HepG2 (cell line): Measurements from ENCODE around the gene POLR3K. TPM values are rescaled to one million over a fixed set of nuclear protein-coding genes. Genes with fewer than 3 reads are reported as not detected.

Experiments
- ATAC-seq: fragments of 200-7000 bp; cut with Tn5 transposase; 3 replicates; pipeline ENCODE4 v1.9.1; 2020; ENCODE audit warnings: mild to moderate bottlenecking, moderate library complexity
- BruUV-seq: library from RNA; stranded (reverse); fragments of 400-500 nt; replicated peaks from 2 replicates; lab custom pipeline; 2021; lab: Mats Ljungman, UMichigan
- CTCF ChIA-PET: fragments of 300-600 bp; formaldehyde crosslinking; extraction: SDS; loops from one replicate; lab custom pipeline; 2021; ENCODE audit warnings: low total read pairs, inconsistent platforms, low intra/inter-chr PET ratio; lab: Yijun Ruan, JAX
- POLR2A ChIA-PET: fragments of 350-600 bp; sonication (Branson Sonifier 250); formaldehyde crosslinking; loops from one replicate; lab custom pipeline; 2020; ENCODE audit warnings: antibody characterized with exemption, inconsistent platforms; lab: Yijun Ruan, JAX
- DNase-seq: peaks from one replicate; pipeline ENCODE4 v3.0.0-alpha.2; 2015; ENCODE audit warnings: low spot score
- FAIRE-seq: peaks from 3 replicates; lab custom pipeline; 2011; peaks lifted over from hg19 to GRCh38; lab: Jason Lieb, UNC
- H2AFZ ChIP-seq: one replicate; pipeline ENCODE4 v1.6.1; 2011; ENCODE audit warnings: low read length, inconsistent platforms
- H3K27ac ChIP-seq: fragments of 300-600 bp; 3 replicates; pipeline ENCODE4 v1.8.0; 2011; ENCODE audit warnings: mixed run types, mild to moderate bottlenecking, mixed read lengths, low read length, inconsistent platforms; ENCODE audit not compliant: insufficient read depth; ENCODE audit errors: extremely low read length
- H3K27me3 ChIP-seq, 2 experiments: fragments of 200-600 bp in 1 of 2; 2 replicates in 1 of 2; 3 replicates in 1 of 2; pipeline versions ENCODE4 v1.6.0 to v1.8.0; 2011; ENCODE audit warnings: low read length in 2 of 2, mild to moderate bottlenecking in 2 of 2, moderate library complexity in 2 of 2, inconsistent platforms in 1 of 2; ENCODE audit not compliant: insufficient read depth in 2 of 2, control insufficient read depth in 1 of 2
- H3K36me3 ChIP-seq, 2 experiments: fragments of 200-600 bp in 1 of 2; replicated peaks in 1 of 2; 2 replicates in 1 of 2; 3 replicates in 1 of 2; pipeline versions ENCODE4 v1.5.1 to v1.8.0; 2011; ENCODE audit warnings: low read length in 2 of 2, inconsistent platforms in 1 of 2; ENCODE audit not compliant: insufficient read depth in 2 of 2, control insufficient read depth in 1 of 2
- H3K4me1 ChIP-seq: 2 replicates; pipeline ENCODE4 v1.5.1; 2012; ENCODE audit warnings: low read length, inconsistent platforms; ENCODE audit not compliant: insufficient read depth
- H3K4me2 ChIP-seq: 2 replicates; pipeline ENCODE4 v1.6.0; 2011; ENCODE audit warnings: low read depth, low read length, inconsistent platforms
- H3K4me3 ChIP-seq, 3 experiments: fragments of 200-600 bp in 1 of 3; sonication (generic), shearing (Covaris generic) in 1 of 3; replicated peaks in 1 of 3; 2 replicates each; pipeline ENCODE4 v1.5.1; 2011 to 2016; ENCODE audit warnings: low read length in 3 of 3, inconsistent platforms in 2 of 3, low read depth in 2 of 3, mild to moderate bottlenecking in 2 of 3, control low read depth in 1 of 3, mixed read lengths in 1 of 3; ENCODE audit not compliant: insufficient read depth in 1 of 3
- H3K79me2 ChIP-seq: one replicate; pipeline ENCODE4 v1.6.1; 2011; ENCODE audit warnings: low read length, inconsistent platforms; ENCODE audit not compliant: insufficient read depth
- H3K9ac ChIP-seq: 2 replicates; pipeline ENCODE4 v1.6.0; 2011; ENCODE audit warnings: mild to moderate bottlenecking, low read depth, low read length, inconsistent platforms; ENCODE audit not compliant: insufficient read depth
- H3K9me3 ChIP-seq: 2 replicates; pipeline ENCODE4 v1.5.1; 2012; ENCODE audit warnings: mild to moderate bottlenecking, low read length
- H4K20me1 ChIP-seq: 2 replicates; pipeline ENCODE4 v1.6.0; 2011; ENCODE audit warnings: inconsistent platforms, mild to moderate bottlenecking, low read length, moderate library complexity; ENCODE audit not compliant: insufficient read depth
- AGO2 ChIP-seq: fragments of 200-400 bp; formaldehyde crosslinking; optimal IDR thresholded peaks from 2 replicates; pipeline ENCODE3; 2017; ENCODE audit warnings: mild to moderate bottlenecking, low read depth, low read length, moderate library complexity
- CENPT ChIP-seq: sonication (generic); formaldehyde crosslinking; IDR thresholded peaks from 2 replicates; pipeline ENCODE4 v1.8.0; 2022; ENCODE audit warnings: low read depth, mild to moderate bottlenecking, moderate library complexity, missing genetic modification reagents
- NR2F2 ChIP-seq: IDR thresholded peaks from 2 replicates; pipeline ENCODE4 v1.6.1; 2012; ENCODE audit warnings: low read depth, inconsistent platforms, borderline replicate concordance
- RBFOX2 ChIP-seq: fragments of 200-400 bp; formaldehyde crosslinking; IDR thresholded peaks from 2 replicates; pipeline ENCODE4 v1.6.1; 2017; ENCODE audit warnings: low read depth, mild to moderate bottlenecking, low read length
- RXRB ChIP-seq: IDR thresholded peaks from 2 replicates; pipeline ENCODE4 v1.6.1; 2016; ENCODE audit warnings: borderline replicate concordance, missing genetic modification reagents, missing compliant biosample characterization
- ZKSCAN8 ChIP-seq: IDR thresholded peaks from 2 replicates; pipeline ENCODE4 v1.6.1; 2016; ENCODE audit warnings: borderline replicate concordance, missing genetic modification reagents, missing compliant biosample characterization
- ZNF225 ChIP-seq: sonication (generic); formaldehyde crosslinking; IDR thresholded peaks from 2 replicates; pipeline ENCODE4 v1.4.0; 2020; ENCODE audit warnings: mild to moderate bottlenecking, missing genetic modification reagents
- ZNF333 ChIP-seq: sonication (generic); formaldehyde crosslinking; IDR thresholded peaks from 2 replicates; pipeline ENCODE4 v1.4.0; 2020; ENCODE audit warnings: mild to moderate bottlenecking, missing genetic modification reagents, borderline replicate concordance
- ZNF335 ChIP-seq: sonication (generic); formaldehyde crosslinking; IDR thresholded peaks from 2 replicates; pipeline ENCODE4 v1.4.0; 2020; ENCODE audit warnings: missing genetic modification reagents
- ZNF773 ChIP-seq: sonication (generic); formaldehyde crosslinking; IDR thresholded peaks from 2 replicates; pipeline ENCODE4 v1.4.0; 2020; ENCODE audit warnings: missing genetic modification reagents, borderline replicate concordance
- WGBS: methylation state at CpG from one replicate; pipeline ENCODE4 v1.1.6; 2017; ENCODE audit warnings: low lambda C conversion rate; 5-methylcytosine and 5-hydroxymethylcytosine counted together
- in situ Hi-C: cut with HindIII; loops from 2 replicates; pipeline ENCODE4 v1.10.0; 2017; ENCODE audit warnings: low pct_unique_long_range_greater_than_20kb; ENCODE audit not compliant: extremely low pct_ligation_motif_present
- intact Hi-C: fragments of 100-400 bp; cut with micrococcal nuclease; formaldehyde crosslinking; loops from one replicate; pipeline ENCODE4 v1.10.0; 2022; ENCODE audit not compliant: unreplicated experiment
- polyA plus RNA-seq, 8 experiments: library from polyadenylated mRNA; depleted of rRNA in 3 of 8; stranded (reverse) in 7 of 8; unstranded in 1 of 8; fragments of >200 nt; fragmentation: Illumina TruSeq in 4 of 8; extraction: Trizol in 4 of 8; gene quantifications; 2 replicates each; pipeline versions ENCODE4 v1.2.1 to v1.2.3, GENCODE V29; 2011 to 2016; ENCODE audit warnings: low read depth in 4 of 8, missing spikeins in 1 of 8, mixed read lengths in 1 of 8; ENCODE audit not compliant: insufficient read depth in 1 of 8
- total RNA-seq, 5 experiments: library from RNA; depleted of rRNA; stranded (reverse); fragments of >200 nt; fragmentation: Illumina TruSeq; extraction: Trizol; gene quantifications; 2 replicates each; pipeline ENCODE4 v1.2.3, GENCODE V29; 2016; ENCODE audit warnings: low read depth in 1 of 5

POLR3K gene
- total and polyA plus RNA-seq, 2 of the 13 experiments (the other 11 are each of a cell fraction or from before 2014, with no cell fraction given), result 14.8 to 18.8 TPM

DNA sequence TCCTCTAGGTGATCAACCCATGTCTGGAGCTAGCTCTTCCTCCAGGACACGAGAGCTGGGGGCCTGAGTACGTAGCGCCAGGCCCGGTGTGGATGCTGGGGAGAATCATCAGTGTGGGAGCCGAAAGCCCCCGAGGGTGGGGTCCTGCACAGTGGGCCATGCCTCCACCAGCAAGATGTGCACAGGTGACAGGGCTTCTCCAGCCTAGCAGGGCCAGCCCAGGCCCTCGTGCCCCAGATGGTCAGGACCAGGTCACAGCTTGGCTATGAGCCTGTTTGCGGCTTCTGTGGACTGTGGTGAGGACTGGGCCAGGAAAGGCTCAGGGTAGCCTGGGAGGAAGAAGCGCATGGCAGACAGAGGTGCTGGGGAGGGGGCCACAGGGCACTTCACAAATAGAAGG lies 32.5 kb upstream of the POLR3K start:
- Histone ChIP-seq H3K27ac (no peak overlapping the region), H3K4me1 (no peaks in the 10 kb centered on the region), H3K9me3 (no peaks in the 10 kb centered on the region), H3K27me3 (no peaks in the 10 kb centered on the region), H3K36me3 (peaks cover 18 to 32% of the 10 kb centered on the region in 2 experiments; a peak in 4 of 5 replicates), H3K9ac (no peak overlapping the region), H3K4me2 (no peak overlapping the region), H3K4me3 (no peak overlapping the region), H4K20me1 (no peaks in the 10 kb centered on the region), H2AFZ (no peak overlapping the region), H3K79me2 (no peaks in the 10 kb centered on the region)
- TF ChIP-seq NR2F2 (no peak), ZNF335 (CRISPR knock-in tag) (no peak), CENPT (CRISPR knock-in tag) (no peak), ZKSCAN8 (CRISPR knock-in tag) (no peak), ZNF333 (no peak), ZNF773 (CRISPR knock-in tag) (no peak), ZNF225 (CRISPR knock-in tag) (no peak)
- DNase-seq (no peak), ATAC-seq (no peak), FAIRE-seq (no peak)
- in situ Hi-C loops, result no loop called here
- CTCF ChIA-PET, result no interaction called here
- POLR2A ChIA-PET, result no interaction called here
- WGBS, result 86% methylated on average over 5 of the region's 9 CpGs
- intact Hi-C loops, result no loop called here
- no TSS peak for BruUV-seq

DNA sequence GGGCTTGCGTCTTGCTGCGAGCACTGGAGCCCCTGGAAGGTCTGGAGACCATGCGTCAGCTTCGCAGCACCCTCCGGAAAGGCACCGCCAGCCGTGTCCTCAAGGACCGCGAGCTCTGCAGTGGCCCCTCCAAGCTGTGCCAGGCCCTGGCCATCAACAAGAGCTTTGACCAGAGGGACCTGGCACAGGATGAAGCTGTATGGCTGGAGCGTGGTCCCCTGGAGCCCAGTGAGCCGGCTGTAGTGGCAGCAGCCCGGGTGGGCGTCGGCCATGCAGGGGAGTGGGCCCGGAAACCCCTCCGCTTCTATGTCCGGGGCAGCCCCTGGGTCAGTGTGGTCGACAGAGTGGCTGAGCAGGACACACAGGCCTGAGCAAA lies 32.0 kb upstream of the POLR3K start:
- POLR2A ChIA-PET, result no interaction called here

More for the DNA sequence above, 32.0 kb upstream of the POLR3K start:
- peak; percentile 49; the same call in 1 of the 2 replicates for TF ChIP-seq RBFOX2
- peak; percentile 78 for TF ChIP-seq AGO2
- no peak for TF ChIP-seq RXRB
- no peak overlapping the region for H3K4me3 ChIP-seq
- WGBS, result 98% methylated on average over 15 of the region's 18 CpGs
- H4K20me1 ChIP-seq, result no peaks in the 10 kb centered on the region
- intact Hi-C loops, result no loop called here
- no peaks in the 10 kb centered on the region for H3K79me2 ChIP-seq
- BruUV-seq, result no TSS peak
- H3K27ac ChIP-seq, result no peak overlapping the region
- DNase-seq (no peak), FAIRE-seq (no peak), ATAC-seq (no peak; the same call in 2 of the 3 replicates)
- in situ Hi-C loops, result no loop called here
- no peaks in the 10 kb centered on the region for H3K27me3 ChIP-seq
- H3K36me3 ChIP-seq, result peaks cover 18 to 33% of the 10 kb centered on the region in 2 experiments; a peak in 4 of 5 replicates
- no peaks in the 10 kb centered on the region for H3K9me3 ChIP-seq
- H2AFZ ChIP-seq, result no peak overlapping the region
- H3K4me1 ChIP-seq, result no peaks in the 10 kb centered on the region
- H3K9ac ChIP-seq, result no peak overlapping the region
- CTCF ChIA-PET, result no interaction called here
- H3K4me2 ChIP-seq, result no peak overlapping the region
